Ishikawa (cell line): ENCODE measurements around the gene TBXAS1.

ENCODE experiments used
- CEBPB ChIP-seq: IDR thresholded peaks from 2 replicates; pipeline ENCODE4 v1.6.1; 2012
- CREB1 ChIP-seq: IDR thresholded peaks from 2 replicates; pipeline ENCODE4 v1.6.1; 2012; ENCODE audit warnings: low read depth
- EP300 ChIP-seq: IDR thresholded peaks from 2 replicates; pipeline ENCODE4 v1.6.1; 2012; ENCODE audit warnings: borderline replicate concordance
- RAD21 ChIP-seq: IDR thresholded peaks from 2 replicates; pipeline ENCODE4 v1.6.1; 2012; ENCODE audit warnings: low read depth
- TCF12 ChIP-seq: IDR thresholded peaks from 2 replicates; pipeline ENCODE4 v1.6.1; 2012; ENCODE audit warnings: low read depth
- TEAD4 ChIP-seq: IDR thresholded peaks from 2 replicates; pipeline ENCODE4 v1.6.1; 2012
- YY1 ChIP-seq: IDR thresholded peaks from 2 replicates; pipeline ENCODE4 v1.6.1; 2012; ENCODE audit warnings: low read depth
- ZBTB7A ChIP-seq: IDR thresholded peaks from 2 replicates; pipeline ENCODE4 v1.6.1; 2012; ENCODE audit warnings: low read depth
- TF ChIP-seq, protein P1 (sequence below): IDR thresholded peaks from 2 replicates; pipeline ENCODE4 v1.6.1; 2012; ENCODE audit warnings: low read depth, mild to moderate bottlenecking
- TF ChIP-seq, protein P2 (sequence below): IDR thresholded peaks from 2 replicates; pipeline ENCODE4 v1.6.1; 2012

- TF ChIP-seq EP300 (no peak), ZBTB7A (no peak), CREB1 (no peak), TCF12 (no peak), RAD21 (no peak), CEBPB (no peak), TEAD4 (no peak), YY1 (no peak)
- TF ChIP-seq, protein P1, sequence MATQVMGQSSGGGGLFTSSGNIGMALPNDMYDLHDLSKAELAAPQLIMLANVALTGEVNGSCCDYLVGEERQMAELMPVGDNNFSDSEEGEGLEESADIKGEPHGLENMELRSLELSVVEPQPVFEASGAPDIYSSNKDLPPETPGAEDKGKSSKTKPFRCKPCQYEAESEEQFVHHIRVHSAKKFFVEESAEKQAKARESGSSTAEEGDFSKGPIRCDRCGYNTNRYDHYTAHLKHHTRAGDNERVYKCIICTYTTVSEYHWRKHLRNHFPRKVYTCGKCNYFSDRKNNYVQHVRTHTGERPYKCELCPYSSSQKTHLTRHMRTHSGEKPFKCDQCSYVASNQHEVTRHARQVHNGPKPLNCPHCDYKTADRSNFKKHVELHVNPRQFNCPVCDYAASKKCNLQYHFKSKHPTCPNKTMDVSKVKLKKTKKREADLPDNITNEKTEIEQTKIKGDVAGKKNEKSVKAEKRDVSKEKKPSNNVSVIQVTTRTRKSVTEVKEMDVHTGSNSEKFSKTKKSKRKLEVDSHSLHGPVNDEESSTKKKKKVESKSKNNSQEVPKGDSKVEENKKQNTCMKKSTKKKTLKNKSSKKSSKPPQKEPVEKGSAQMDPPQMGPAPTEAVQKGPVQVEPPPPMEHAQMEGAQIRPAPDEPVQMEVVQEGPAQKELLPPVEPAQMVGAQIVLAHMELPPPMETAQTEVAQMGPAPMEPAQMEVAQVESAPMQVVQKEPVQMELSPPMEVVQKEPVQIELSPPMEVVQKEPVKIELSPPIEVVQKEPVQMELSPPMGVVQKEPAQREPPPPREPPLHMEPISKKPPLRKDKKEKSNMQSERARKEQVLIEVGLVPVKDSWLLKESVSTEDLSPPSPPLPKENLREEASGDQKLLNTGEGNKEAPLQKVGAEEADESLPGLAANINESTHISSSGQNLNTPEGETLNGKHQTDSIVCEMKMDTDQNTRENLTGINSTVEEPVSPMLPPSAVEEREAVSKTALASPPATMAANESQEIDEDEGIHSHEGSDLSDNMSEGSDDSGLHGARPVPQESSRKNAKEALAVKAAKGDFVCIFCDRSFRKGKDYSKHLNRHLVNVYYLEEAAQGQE, result no peak
- TF ChIP-seq, protein P2, sequence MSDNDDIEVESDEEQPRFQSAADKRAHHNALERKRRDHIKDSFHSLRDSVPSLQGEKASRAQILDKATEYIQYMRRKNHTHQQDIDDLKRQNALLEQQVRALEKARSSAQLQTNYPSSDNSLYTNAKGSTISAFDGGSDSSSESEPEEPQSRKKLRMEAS, result no peak
Observed at GRCh38 chr7:139993169-139993568, 164.1 kb downstream of the TBXAS1 start.
